HepG2 (cell line): ENCODE data around the gene GPLD1. TPM values are rescaled to one million over a fixed set of nuclear protein-coding genes. Genes with fewer than 3 reads are reported as not detected.

Experiments used
- CEBPG ChIP-seq: IDR thresholded peaks from 2 replicates; pipeline ENCODE4 v1.6.1; 2016
- CENPT ChIP-seq: sonication (generic); formaldehyde crosslinking; IDR thresholded peaks from 2 replicates; pipeline ENCODE4 v1.8.0; 2022; ENCODE audit warnings: low read depth, mild to moderate bottlenecking, moderate library complexity, missing genetic modification reagents
- CENPX ChIP-seq: sonication (generic); formaldehyde crosslinking; IDR thresholded peaks from 2 replicates; pipeline ENCODE4 v1.9.0; 2021; ENCODE audit warnings: mild to moderate bottlenecking, missing genetic modification reagents, moderate library complexity
- HMGA1 ChIP-seq: sonication (generic); formaldehyde crosslinking; conservative IDR thresholded peaks from 2 replicates; pipeline ENCODE4 v1.4.0; 2020; ENCODE audit warnings: missing genetic modification reagents
- HOXA5 ChIP-seq: sonication (generic); formaldehyde crosslinking; IDR thresholded peaks from 2 replicates; pipeline ENCODE4 v1.4.0; 2020; ENCODE audit warnings: missing genetic modification reagents
- KLF6 ChIP-seq: IDR thresholded peaks from 2 replicates; pipeline ENCODE4 v1.8.0; 2016; ENCODE audit warnings: missing biosample characterization, missing genetic modification reagents
- NFRKB ChIP-seq: fragments of 450-650 bp; IDR thresholded peaks from 2 replicates; pipeline ENCODE4 v1.6.1; 2017
- PHB2 ChIP-seq: fragments of 450-650 bp; IDR thresholded peaks from 2 replicates; pipeline ENCODE4 v1.6.1; 2018; ENCODE audit not compliant: partially characterized antibody
- SALL2 ChIP-seq: sonication (generic); formaldehyde crosslinking; IDR thresholded peaks from 2 replicates; pipeline ENCODE4 v1.8.1; 2023; ENCODE audit warnings: mild to moderate bottlenecking, missing genetic modification reagents, inconsistent platforms
- TCF7L2 ChIP-seq: IDR thresholded peaks from 2 replicates; pipeline ENCODE4 v1.6.1; 2011; ENCODE audit warnings: mild to moderate bottlenecking, low read depth, low read length, moderate library complexity
- TEAD2 ChIP-seq: sonication (generic); formaldehyde crosslinking; IDR thresholded peaks from 2 replicates; pipeline ENCODE4 v1.9.0; 2021; ENCODE audit warnings: missing genetic modification reagents
- ZFP36L2 ChIP-seq: sonication (generic); formaldehyde crosslinking; IDR thresholded peaks from 2 replicates; pipeline ENCODE4 v1.4.0; 2020; ENCODE audit warnings: missing genetic modification reagents
- ZNF24 ChIP-seq: fragments of 450-650 bp; IDR thresholded peaks from 2 replicates; pipeline ENCODE4 v1.6.1; 2017; ENCODE audit warnings: antibody characterized with exemption, mild to moderate bottlenecking
- ZNF292 ChIP-seq: sonication (generic); formaldehyde crosslinking; IDR thresholded peaks from 2 replicates; pipeline ENCODE4 v1.8.1; 2022; ENCODE audit warnings: mild to moderate bottlenecking, low read depth, missing genetic modification reagents, borderline replicate concordance
- ZNF33A ChIP-seq: sonication (generic); formaldehyde crosslinking; IDR thresholded peaks from 2 replicates; pipeline ENCODE4 v1.5.1; 2020; ENCODE audit warnings: missing genetic modification reagents, mild to moderate bottlenecking, moderate library complexity, borderline replicate concordance
- ZNF660 ChIP-seq: sonication (generic); formaldehyde crosslinking; IDR thresholded peaks from 2 replicates; pipeline ENCODE4 v1.5.1; 2020; ENCODE audit warnings: mild to moderate bottlenecking, low read depth, missing genetic modification reagents, borderline replicate concordance
- ZNF75D ChIP-seq: sonication (generic); formaldehyde crosslinking; IDR thresholded peaks from 2 replicates; pipeline ENCODE4 v1.8.1; 2023; ENCODE audit warnings: missing genetic modification reagents, mild to moderate bottlenecking, borderline replicate concordance
- polyA plus RNA-seq, 8 experiments: library from polyadenylated mRNA; depleted of rRNA in 3 of 8; stranded (reverse) in 7 of 8; unstranded in 1 of 8; fragments of >200 nt; fragmentation: Illumina TruSeq in 4 of 8; extraction: Trizol in 4 of 8; gene quantifications; 2 replicates each; pipeline versions ENCODE4 v1.2.1 to v1.2.3, GENCODE V29; 2011 to 2016; ENCODE audit warnings: low read depth in 4 of 8, missing spikeins in 1 of 8, mixed read lengths in 1 of 8; ENCODE audit not compliant: insufficient read depth in 1 of 8
- total RNA-seq, 5 experiments: library from RNA; depleted of rRNA; stranded (reverse); fragments of >200 nt; fragmentation: Illumina TruSeq; extraction: Trizol; gene quantifications; 2 replicates each; pipeline ENCODE4 v1.2.3, GENCODE V29; 2016; ENCODE audit warnings: low read depth in 1 of 5
- TF ChIP-seq, protein P1 (sequence below): fragments of 450-650 bp; IDR thresholded peaks from 2 replicates; pipeline ENCODE4 v1.6.1; 2017
- TF ChIP-seq, protein P2 (sequence below): sonication (generic); formaldehyde crosslinking; IDR thresholded peaks from 2 replicates; pipeline ENCODE4 v1.9.0; 2021; ENCODE audit warnings: missing genetic modification reagents, mild to moderate bottlenecking, borderline replicate concordance
- TF ChIP-seq, protein P3 (sequence below): sonication (generic); formaldehyde crosslinking; conservative IDR thresholded peaks from 2 replicates; pipeline ENCODE4 v1.4.0; 2020; ENCODE audit warnings: missing genetic modification reagents
- TF ChIP-seq, protein P4 (sequence below): sonication (generic); formaldehyde crosslinking; conservative IDR thresholded peaks from 2 replicates; pipeline ENCODE4 v1.8.0; 2022; ENCODE audit warnings: low read depth, missing genetic modification reagents
- TF ChIP-seq, protein P5 (sequence below): sonication (generic); formaldehyde crosslinking; IDR thresholded peaks from 2 replicates; pipeline ENCODE4 v1.9.0; 2021; ENCODE audit warnings: missing genetic modification reagents, mild to moderate bottlenecking, borderline replicate concordance

Gene GPLD1
- total and polyA plus RNA-seq, 2 of the 13 experiments (the other 11 are each of a cell fraction or from before 2014, with no cell fraction given): 6.2 to 7.6 TPM

DNA sequence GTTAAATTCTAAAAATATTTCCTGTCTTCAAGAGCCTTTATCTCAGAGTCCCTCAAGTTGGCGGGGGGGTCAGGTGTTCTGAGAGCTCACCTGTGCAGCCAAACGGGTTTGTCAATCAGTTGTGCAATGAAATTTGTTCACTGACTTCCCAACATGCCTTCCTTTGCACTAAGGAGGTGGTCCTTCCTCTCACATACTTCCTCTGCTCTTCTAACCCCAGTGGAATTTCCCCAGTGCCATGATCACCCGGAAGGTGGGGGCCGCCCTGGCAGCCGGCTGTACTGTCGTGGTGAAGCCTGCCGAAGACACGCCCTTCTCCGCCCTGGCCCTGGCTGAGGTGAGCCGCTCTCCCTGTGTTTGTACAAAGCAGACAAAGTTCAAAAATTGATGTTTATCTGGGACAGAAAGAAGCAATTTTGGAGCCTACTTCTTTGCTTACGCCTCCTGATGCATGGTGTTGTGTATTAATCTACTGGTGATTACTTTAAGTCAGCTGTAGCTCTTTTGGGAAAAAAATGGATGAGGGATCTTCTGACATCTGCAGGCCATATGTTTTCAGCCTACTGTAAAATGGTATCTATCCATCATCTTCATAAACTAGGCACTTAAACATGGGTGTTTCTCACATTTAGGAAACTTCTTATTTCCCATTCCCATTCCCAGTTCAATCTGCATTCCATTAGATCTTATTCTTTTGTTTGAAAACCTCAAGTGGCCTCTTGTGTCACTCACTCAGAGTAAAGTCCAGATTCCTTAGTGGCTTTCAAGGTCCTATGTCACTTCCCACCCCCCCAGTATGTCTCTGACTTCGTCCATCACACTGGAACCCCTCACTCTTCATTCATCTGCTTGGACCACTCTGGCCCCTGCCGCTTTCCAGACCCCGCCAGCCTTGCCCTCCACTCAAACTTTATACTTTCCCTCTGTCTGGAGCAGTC lies 15.5 kb upstream of the GPLD1 start (continued):
- TF ChIP-seq, protein P1, sequence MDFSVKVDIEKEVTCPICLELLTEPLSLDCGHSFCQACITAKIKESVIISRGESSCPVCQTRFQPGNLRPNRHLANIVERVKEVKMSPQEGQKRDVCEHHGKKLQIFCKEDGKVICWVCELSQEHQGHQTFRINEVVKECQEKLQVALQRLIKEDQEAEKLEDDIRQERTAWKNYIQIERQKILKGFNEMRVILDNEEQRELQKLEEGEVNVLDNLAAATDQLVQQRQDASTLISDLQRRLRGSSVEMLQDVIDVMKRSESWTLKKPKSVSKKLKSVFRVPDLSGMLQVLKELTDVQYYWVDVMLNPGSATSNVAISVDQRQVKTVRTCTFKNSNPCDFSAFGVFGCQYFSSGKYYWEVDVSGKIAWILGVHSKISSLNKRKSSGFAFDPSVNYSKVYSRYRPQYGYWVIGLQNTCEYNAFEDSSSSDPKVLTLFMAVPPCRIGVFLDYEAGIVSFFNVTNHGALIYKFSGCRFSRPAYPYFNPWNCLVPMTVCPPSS: no peak
- no peak for TF ChIP-seq CENPT (CRISPR knock-in tag)
- no peak for TF ChIP-seq ZNF33A (CRISPR knock-in tag)
- peak; percentile 89 for TF ChIP-seq CEBPG
- TF ChIP-seq CENPX (CRISPR knock-in tag): no peak
- TF ChIP-seq, protein P2, sequence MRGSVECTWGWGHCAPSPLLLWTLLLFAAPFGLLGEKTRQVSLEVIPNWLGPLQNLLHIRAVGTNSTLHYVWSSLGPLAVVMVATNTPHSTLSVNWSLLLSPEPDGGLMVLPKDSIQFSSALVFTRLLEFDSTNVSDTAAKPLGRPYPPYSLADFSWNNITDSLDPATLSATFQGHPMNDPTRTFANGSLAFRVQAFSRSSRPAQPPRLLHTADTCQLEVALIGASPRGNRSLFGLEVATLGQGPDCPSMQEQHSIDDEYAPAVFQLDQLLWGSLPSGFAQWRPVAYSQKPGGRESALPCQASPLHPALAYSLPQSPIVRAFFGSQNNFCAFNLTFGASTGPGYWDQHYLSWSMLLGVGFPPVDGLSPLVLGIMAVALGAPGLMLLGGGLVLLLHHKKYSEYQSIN (CRISPR knock-in tag): no peak
- TF ChIP-seq, protein P3, sequence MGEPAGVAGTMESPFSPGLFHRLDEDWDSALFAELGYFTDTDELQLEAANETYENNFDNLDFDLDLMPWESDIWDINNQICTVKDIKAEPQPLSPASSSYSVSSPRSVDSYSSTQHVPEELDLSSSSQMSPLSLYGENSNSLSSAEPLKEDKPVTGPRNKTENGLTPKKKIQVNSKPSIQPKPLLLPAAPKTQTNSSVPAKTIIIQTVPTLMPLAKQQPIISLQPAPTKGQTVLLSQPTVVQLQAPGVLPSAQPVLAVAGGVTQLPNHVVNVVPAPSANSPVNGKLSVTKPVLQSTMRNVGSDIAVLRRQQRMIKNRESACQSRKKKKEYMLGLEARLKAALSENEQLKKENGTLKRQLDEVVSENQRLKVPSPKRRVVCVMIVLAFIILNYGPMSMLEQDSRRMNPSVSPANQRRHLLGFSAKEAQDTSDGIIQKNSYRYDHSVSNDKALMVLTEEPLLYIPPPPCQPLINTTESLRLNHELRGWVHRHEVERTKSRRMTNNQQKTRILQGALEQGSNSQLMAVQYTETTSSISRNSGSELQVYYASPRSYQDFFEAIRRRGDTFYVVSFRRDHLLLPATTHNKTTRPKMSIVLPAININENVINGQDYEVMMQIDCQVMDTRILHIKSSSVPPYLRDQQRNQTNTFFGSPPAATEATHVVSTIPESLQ (CRISPR knock-in tag): no peak
- TF ChIP-seq NFRKB: no peak
- TF ChIP-seq, protein P4, sequence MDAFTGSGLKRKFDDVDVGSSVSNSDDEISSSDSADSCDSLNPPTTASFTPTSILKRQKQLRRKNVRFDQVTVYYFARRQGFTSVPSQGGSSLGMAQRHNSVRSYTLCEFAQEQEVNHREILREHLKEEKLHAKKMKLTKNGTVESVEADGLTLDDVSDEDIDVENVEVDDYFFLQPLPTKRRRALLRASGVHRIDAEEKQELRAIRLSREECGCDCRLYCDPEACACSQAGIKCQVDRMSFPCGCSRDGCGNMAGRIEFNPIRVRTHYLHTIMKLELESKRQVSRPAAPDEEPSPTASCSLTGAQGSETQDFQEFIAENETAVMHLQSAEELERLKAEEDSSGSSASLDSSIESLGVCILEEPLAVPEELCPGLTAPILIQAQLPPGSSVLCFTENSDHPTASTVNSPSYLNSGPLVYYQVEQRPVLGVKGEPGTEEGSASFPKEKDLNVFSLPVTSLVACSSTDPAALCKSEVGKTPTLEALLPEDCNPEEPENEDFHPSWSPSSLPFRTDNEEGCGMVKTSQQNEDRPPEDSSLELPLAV (CRISPR knock-in tag): no peak
- TF ChIP-seq TCF7L2: no peak
- TF ChIP-seq ZNF24: no peak; the same call in 1 of the 2 replicates
- TF ChIP-seq SALL2: 0 out of 2 replicates have a peak, but pooled peaks have one; percentile 32
- TF ChIP-seq HOXA5 (CRISPR knock-in tag): no peak; the same call in 1 of the 2 replicates
- TF ChIP-seq KLF6 (CRISPR knock-in tag): peak; percentile 43; the same call in 1 of the 2 replicates
- TF ChIP-seq, protein P5, sequence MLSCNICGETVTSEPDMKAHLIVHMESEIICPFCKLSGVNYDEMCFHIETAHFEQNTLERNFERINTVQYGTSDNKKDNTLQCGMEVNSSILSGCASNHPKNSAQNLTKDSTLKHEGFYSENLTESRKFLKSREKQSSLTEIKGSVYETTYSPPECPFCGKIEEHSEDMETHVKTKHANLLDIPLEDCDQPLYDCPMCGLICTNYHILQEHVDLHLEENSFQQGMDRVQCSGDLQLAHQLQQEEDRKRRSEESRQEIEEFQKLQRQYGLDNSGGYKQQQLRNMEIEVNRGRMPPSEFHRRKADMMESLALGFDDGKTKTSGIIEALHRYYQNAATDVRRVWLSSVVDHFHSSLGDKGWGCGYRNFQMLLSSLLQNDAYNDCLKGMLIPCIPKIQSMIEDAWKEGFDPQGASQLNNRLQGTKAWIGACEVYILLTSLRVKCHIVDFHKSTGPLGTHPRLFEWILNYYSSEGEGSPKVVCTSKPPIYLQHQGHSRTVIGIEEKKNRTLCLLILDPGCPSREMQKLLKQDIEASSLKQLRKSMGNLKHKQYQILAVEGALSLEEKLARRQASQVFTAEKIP: no peak
- no peak for TF ChIP-seq HMGA1 (CRISPR knock-in tag)
- no peak for TF ChIP-seq ZNF660 (CRISPR knock-in tag)
- TF ChIP-seq TEAD2: no peak
- no peak for TF ChIP-seq PHB2
- TF ChIP-seq ZNF292 (CRISPR knock-in tag): peak; percentile 76; the same call in 1 of the 2 replicates
- TF ChIP-seq ZNF75D: no peak
- TF ChIP-seq ZFP36L2: no peak
